HG03442 (cell line): ENCODE results near the gene PAPPA.

Source experiments
- ATAC-seq: cut with Tn5 transposase; IDR thresholded peaks from one replicate; pipeline ENCODE4 v1.9.1; 2021; ENCODE audit warnings: mild to moderate bottlenecking, moderate library complexity; ENCODE audit not compliant: unreplicated experiment

Gene PAPPA

GRCh38 chr9:116404228-116404627, 250.6 kb downstream of the PAPPA start:
- no peak for ATAC-seq

- ATAC-seq, result no peak
Observed at GRCh38 chr9:116405321-116405720, 251.7 kb downstream of the PAPPA start.

- no peak for ATAC-seq
Observed at GRCh38 chr9:116406469-116406868, 252.9 kb downstream of the PAPPA start.

DNA sequence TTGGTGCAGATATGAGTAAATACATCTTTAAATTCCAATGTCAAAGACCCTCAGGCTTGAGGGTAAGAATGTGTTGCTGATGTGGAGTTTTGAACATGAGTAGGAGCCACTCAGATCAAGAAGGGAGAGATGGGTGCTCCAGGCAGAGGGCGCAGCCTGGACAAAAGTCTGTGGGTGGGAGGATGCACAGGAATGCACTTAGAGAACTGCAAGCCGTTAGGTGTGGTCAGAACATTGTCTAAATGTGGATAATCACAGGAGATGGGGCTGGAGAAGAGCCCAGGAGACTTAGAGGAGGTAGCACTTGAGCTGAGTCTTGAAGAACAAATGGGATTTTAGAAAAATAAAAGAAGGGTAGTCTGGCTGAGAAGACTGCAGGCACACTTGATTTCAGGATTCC, 255.5 kb downstream of the PAPPA start:
- ATAC-seq, result no peak

DNA sequence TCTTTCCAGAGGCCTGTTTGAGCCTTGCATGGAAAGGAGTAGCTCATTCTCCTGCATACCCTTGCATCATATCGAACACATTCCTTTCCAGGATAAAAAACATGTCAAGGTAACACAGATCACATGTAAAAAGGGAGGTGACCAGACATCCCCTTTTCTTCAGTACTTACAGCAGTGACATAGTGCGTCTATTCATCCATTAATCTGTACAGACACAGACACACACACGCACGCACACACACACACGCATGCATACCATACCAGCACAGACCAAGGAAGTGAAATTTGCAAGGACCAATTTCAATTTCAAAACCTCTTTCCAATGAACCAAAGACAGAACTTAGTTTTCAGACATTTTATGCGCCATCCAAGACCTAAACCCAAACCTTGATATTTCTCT, 256.0 kb downstream of the PAPPA start:
- ATAC-seq, result no peak

GRCh38 chr9:116411506-116411905, 257.9 kb downstream of the PAPPA start:
- ATAC-seq, result no peak

DNA sequence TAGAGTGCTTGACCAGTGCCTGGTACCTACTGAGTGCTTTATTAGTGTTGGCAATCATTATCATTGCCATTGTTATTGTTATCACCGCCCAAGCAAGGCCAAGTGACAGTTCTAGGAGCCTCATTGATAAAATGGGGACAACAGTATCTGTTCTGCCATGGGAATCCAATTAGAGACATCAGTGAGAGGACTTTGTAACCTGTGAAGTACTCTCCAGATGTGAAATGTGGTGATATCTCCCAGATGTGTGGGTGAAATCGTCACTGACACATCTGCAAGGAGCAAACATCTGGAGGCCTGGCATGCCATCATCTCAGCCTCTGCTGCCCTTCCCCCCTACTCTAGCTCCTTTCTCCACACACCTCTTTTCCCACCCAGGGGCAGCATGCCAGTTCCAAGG, 260.8 kb downstream of the PAPPA start:
- no peak for ATAC-seq

GRCh38 chr9:116416421-116416820, 262.8 kb downstream of the PAPPA start:
- ATAC-seq, result no peak

DNA sequence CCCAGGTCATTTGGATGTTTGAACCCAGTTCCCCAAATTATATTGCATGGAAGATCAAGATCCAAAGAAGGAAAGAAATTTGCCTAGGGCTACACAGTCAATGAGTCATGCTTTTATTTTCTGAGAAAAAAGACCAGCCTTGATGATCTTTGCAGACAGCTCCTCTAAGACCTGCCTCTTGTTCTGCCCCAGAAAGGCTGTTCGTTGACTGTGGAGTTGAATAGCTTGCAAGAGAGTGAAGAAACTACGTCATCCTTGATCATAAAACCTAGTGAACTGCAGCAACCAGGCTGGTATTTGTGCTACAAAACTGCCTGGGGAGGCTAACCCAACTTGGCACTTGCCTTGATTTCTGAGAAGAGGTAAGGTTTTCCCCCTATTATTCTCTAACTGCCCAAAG, 263.9 kb downstream of the PAPPA start:
- no peak for ATAC-seq

- no peak for ATAC-seq
Observed at GRCh38 chr9:116419181-116419580, 265.6 kb downstream of the PAPPA start.

- no peak for ATAC-seq
Observed at GRCh38 chr9:116420993-116421538, 267.5 kb downstream of the PAPPA start.

DNA sequence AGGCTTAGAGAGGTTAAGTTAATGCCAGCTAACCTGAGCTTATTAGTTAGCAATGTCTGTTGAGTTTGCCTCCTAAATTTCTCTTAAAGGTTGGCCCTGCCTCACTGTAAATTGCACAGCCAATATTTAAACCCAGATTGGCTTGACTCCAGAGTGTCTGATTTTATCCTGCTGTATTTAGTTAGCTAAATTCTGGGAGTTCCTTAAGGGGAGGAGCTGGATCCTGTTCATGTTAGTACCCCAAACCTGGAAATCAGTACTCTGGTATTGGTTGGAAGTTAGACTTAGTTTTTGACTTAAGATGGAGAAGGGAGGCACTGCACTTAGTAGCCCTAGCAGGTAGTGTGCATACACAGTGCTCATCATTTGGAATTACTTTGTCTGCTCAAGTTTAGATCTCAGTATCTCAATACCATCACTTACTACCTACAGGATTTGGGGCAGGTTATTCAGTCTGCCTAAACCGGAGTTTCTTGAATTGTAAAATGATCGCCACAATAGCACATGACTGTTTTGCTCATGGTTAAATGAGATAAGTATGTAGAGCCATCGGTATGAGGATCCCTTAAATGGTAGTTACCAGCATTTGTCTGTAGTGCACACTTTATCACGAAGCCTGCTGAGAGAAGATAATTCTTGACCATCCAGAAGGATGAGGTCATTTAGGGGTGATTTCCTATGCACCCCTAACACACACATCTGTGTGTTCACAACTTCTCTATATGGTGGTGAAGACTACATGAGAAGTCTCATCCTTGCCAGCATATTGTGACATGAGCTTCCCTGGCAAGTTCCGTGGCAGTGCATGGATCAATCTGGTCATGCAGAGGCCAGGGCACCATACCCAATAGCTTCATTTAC, 268.8 kb downstream of the PAPPA start:
- no peak for ATAC-seq

DNA sequence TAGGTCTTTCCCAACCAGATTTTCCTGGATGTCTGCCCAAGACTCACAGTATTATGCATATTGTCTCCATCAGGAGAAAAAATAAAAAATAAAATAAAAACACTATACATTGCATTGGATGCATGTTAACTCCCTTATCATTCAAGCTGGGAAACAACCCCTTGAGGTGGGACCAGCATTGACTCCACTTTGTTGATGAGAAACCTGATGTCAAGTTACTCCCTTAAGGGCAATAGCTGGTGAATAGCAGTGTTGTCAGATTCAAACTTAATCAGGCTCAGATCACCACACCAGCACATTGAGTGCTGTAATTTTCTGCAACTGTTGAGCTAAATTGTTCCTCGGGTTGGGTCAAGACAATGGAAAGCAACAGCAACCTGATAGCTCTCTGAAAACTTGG, 269.6 kb downstream of the PAPPA start:
- ATAC-seq, result no peak

GRCh38 chr9:116425244-116425643, 271.7 kb downstream of the PAPPA start:
- ATAC-seq, result no peak

- ATAC-seq, result no peak
Observed at GRCh38 chr9:116430849-116431248, 277.3 kb downstream of the PAPPA start.

DNA sequence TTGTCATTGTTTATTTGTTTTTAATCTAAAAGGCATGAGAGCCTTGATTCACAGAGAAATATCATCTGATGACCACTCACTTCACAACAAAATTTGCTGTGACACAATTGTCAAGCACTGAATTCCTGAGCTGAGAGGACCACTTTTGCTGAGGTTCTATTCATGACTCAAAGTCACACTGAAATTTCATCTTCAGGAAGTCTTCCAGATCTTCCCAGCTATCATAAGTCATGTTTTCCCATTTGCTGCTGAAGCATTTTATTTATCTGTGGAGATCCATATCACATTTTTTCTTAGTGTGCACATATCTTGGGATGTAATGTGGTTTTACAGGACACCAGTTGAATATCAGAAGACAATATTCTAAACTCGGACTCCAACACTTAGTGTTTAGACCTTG, 278.5 kb downstream of the PAPPA start:
- ATAC-seq, result no peak

DNA sequence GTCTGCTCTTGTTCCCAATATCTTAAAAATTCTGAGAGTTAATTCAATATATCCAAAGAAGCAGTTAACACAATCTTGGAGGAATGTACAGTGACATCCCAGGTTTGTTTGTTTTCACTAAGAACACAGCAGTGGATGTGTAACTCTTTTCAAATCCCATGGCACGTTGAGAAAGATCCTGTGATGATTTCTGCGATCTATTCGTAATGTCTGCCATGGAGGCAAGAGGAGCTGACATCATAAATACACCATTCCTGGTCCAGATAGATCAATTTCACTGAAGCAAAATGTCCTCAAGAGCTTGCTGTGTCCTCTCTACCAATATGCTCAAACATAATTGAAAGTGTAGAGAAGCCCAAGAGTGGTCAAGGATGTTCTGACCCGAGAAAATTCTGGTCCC, 280.7 kb downstream of the PAPPA start:
- no peak for ATAC-seq

DNA sequence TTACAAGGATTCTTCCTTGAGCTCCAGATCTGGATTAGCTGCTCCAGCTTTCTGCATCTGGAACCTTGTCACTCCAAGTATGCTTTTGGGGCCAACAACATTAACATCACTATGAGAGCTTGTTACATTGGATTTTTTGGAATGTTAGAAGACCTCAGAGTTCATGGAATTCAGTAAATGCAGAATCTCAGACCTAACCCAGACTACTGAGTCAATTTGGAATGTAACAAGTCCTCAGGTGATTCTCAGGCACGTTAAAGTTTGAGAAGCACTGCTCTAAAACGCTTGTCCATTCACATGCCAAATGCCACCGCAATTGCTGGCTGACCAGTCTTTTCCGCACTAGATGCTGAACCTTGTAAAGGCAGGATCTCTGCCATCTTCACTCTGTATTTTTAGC, 282.1 kb downstream of the PAPPA start:
- no peak for ATAC-seq

DNA sequence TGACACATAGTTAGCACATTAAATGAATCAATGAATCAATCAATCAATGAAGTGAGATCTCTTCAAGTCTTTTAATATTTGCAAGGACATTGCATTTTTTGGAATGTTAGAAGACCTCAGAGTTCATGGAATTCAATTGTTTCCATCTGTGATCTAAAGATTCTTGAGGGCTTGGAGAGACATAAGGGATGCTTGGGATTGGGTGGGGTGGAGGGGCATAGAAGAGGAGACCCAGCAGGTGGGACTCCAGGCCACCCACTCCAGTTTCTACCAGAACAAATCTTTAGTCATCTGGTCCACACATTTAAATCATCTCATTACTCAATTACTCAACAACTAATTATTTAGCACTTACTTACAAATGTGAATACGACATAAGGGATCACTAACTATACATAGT, 282.5 kb downstream of the PAPPA start:
- ATAC-seq, result no peak

DNA sequence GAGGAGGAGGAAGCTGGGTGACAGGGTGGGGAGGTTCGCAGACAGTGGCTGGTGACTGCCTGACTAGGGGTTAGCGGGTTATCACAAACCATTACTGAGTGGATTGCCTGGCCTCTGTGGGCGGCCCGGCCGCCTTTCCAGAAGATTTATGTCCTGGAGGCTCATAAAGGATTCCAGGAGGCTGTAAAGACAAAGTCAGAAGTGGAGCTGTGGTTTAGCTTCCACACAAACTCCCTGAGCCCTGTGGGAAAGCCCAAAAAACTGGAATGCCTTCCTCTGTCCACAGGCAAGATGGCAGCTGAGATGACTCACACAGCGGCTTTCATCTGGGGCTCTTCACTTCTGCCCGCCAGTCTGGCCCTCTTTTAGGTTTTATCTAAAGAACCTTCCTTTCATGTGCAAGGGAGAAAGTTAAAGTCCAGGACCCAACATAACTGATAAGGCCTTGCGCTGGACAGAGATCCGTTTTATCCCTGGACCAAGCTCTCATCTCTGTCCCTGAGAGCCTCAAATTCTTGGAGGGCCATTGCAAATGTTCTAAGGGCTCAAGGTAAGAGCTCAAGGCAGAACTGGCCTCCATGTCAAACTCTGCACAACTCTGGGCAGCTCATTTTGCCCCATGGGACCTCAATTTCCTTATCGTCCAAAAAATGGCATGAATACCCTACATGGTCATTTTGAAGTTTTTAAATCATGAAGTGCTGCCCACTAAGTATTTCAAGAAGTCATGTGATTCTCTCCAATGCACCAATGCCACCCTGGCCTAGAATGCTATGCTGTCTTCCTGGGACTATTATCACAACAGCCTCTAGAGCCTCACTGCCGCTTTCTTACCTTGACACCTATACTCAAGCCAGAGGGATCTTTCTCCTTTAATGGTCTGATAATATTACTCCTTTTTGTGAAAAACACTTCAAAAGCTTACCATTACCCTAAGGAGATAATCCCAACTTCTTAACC, 284.1 kb downstream of the PAPPA start:
- no peak for ATAC-seq

GRCh38 chr9:116442528-116442927, 288.9 kb downstream of the PAPPA start:
- no peak for ATAC-seq

- no peak for ATAC-seq
Observed at GRCh38 chr9:116447934-116448333, 294.3 kb downstream of the PAPPA start.
